Breast epithelium (tissue), 4 donors: ENCODE results near the gene ITM2B. TPM values are rescaled to one million over a fixed set of nuclear protein-coding genes. Genes with fewer than 3 reads are reported as not detected.

Source experiments
- DNase-seq, 2 donors: peaks; one replicate each; pipeline ENCODE4 v3.0.0-alpha.2; 2019; ENCODE audit warnings: low spot score in 2 of 2
- H3K27ac ChIP-seq, 2 donors: fragments of 200-600 bp; sonication (generic) in 1 of 2; one replicate each; pipeline ENCODE4 v1.5.1; 2016 to 2019; ENCODE audit warnings: mild to moderate bottlenecking in 1 of 2
- H3K27me3 ChIP-seq, 2 donors: fragments of 200-600 bp; sonication (generic) in 1 of 2; one replicate each; pipeline versions ENCODE4 v1.5.1 to v1.6.0; 2017 to 2019; ENCODE audit warnings: control low read depth in 1 of 2, mild to moderate bottlenecking in 1 of 2
- H3K36me3 ChIP-seq: fragments of 200-600 bp; one replicate; pipeline ENCODE4 v1.5.1; 2019
- H3K4me1 ChIP-seq, 2 donors: fragments of 200-600 bp; sonication (generic); one replicate each; pipeline ENCODE4 v1.5.1; 2016 to 2019; ENCODE audit warnings: control low read depth in 1 of 2
- H3K4me3 ChIP-seq, 3 donors: fragments of 200-600 bp; sonication (generic); 1 replicate in 2 of 3; 2 replicates in 1 of 3; pipeline ENCODE4 v1.5.1; 2016 to 2019; ENCODE audit warnings: mild to moderate bottlenecking in 3 of 3, moderate library complexity in 2 of 3
- H3K9me3 ChIP-seq, 2 donors: fragments of 200-600 bp; sonication (generic) in 1 of 2; one replicate each; pipeline ENCODE4 v1.5.1; 2016 to 2019; ENCODE audit warnings: control low read depth in 1 of 2
- CTCF ChIP-seq, 3 donors: fragments of 450-650 bp; IDR thresholded peaks; one replicate each; pipeline ENCODE4 v1.5.1; 2016 to 2017; ENCODE audit warnings: antibody characterized with exemption in 3 of 3, mild to moderate bottlenecking in 3 of 3, moderate library complexity in 3 of 3
- POLR2A ChIP-seq: fragments of 450-650 bp; IDR thresholded peaks from one replicate; pipeline ENCODE4 v1.6.1; 2016; ENCODE audit warnings: antibody characterized with exemption, mild to moderate bottlenecking, moderate library complexity
- POLR2AphosphoS5 ChIP-seq, 3 donors: sonication (generic); formaldehyde crosslinking; IDR thresholded peaks; one replicate each; pipeline ENCODE4 v1.6.1; 2017; ENCODE audit warnings: antibody characterized with exemption in 3 of 3
- intact Hi-C: fragments of 100-400 bp; cut with DNase I; formaldehyde crosslinking; loops from one replicate; pipeline ENCODE4 v1.15.1; 2023; ENCODE audit warnings: low total_unique reads
- total RNA-seq, 3 donors: library from RNA; depleted of rRNA; stranded (reverse); fragments of >200 nt; gene quantifications; one replicate each; pipeline ENCODE4 v1.1.0, GENCODE V29; 2016

ITM2B gene
- total RNA-seq, 3 donors from 2014 or later: 369 to 727 (median 475) TPM

GRCh38 chr13:48268019-48268418 is 35.0 kb downstream of the ITM2B start:
- no peaks in the 10 kb centered on the region for H3K9me3 ChIP-seq
- H3K4me3 ChIP-seq: no peak overlapping the region
- no peak overlapping the region for H3K27ac ChIP-seq
- DNase-seq: no peak
- no peaks in the 10 kb centered on the region for H3K36me3 ChIP-seq
- H3K4me1 ChIP-seq: no peaks in the 10 kb centered on the region
- intact Hi-C loops: no loop called here
- TF ChIP-seq CTCF (IDR thresholded peaks at IDR 0.05) (no peak), POLR2AphosphoS5 (IDR thresholded peaks at IDR 0.05) (no peak), POLR2A (no peak)
- no peaks in the 10 kb centered on the region for H3K27me3 ChIP-seq

- H3K4me1 ChIP-seq: no peaks in the 10 kb centered on the region
- H3K27ac ChIP-seq: no peak overlapping the region
- no peak overlapping the region for H3K4me3 ChIP-seq
- TF ChIP-seq POLR2A (no peak), CTCF (IDR thresholded peaks at IDR 0.05) (no peak), POLR2AphosphoS5 (IDR thresholded peaks at IDR 0.05) (no peak)
- H3K9me3 ChIP-seq: no peaks in the 10 kb centered on the region
- H3K36me3 ChIP-seq: no peaks in the 10 kb centered on the region
- DNase-seq: no peak
- intact Hi-C loops: no loop called here
- no peaks in the 10 kb centered on the region for H3K27me3 ChIP-seq
These were observed 40.3 kb downstream of the ITM2B start for GRCh38 chr13:48273346-48273745.

- Histone ChIP-seq H3K4me3 (no peak overlapping the region), H3K9me3 (no peaks in the 10 kb centered on the region), H3K27me3 (no peaks in the 10 kb centered on the region), H3K36me3 (no peaks in the 10 kb centered on the region), H3K4me1 (no peaks in the 10 kb centered on the region), H3K27ac (no peak overlapping the region)
- intact Hi-C loops: no loop called here
- no peak for DNase-seq
- TF ChIP-seq CTCF (IDR thresholded peaks at IDR 0.05) (no peak), POLR2AphosphoS5 (IDR thresholded peaks at IDR 0.05) (no peak), POLR2A (no peak)
These were observed 42.5 kb downstream of the ITM2B start for GRCh38 chr13:48275507-48275906.

- H3K27ac ChIP-seq: no peak overlapping the region
- no peak for TF ChIP-seq POLR2AphosphoS5 (IDR thresholded peaks at IDR 0.05)
- TF ChIP-seq CTCF (IDR thresholded peaks at IDR 0.05): no peak
- no peak for TF ChIP-seq POLR2A
- H3K27me3 ChIP-seq: no peaks in the 10 kb centered on the region
- no peak overlapping the region for H3K4me3 ChIP-seq
- H3K36me3 ChIP-seq: no peaks in the 10 kb centered on the region
- intact Hi-C loops: no loop called here
- no peaks in the 10 kb centered on the region for H3K4me1 ChIP-seq
- no peak for DNase-seq
- H3K9me3 ChIP-seq: no peaks in the 10 kb centered on the region
These were observed 45.8 kb downstream of the ITM2B start for GRCh38 chr13:48278806-48279205.

- H3K9me3 ChIP-seq: no peaks in the 10 kb centered on the region
- DNase-seq: no peak
- intact Hi-C loops: no loop called here
- no peak overlapping the region for H3K27ac ChIP-seq
- no peaks in the 10 kb centered on the region for H3K36me3 ChIP-seq
- TF ChIP-seq CTCF (IDR thresholded peaks at IDR 0.05): no peak
- TF ChIP-seq POLR2A: no peak
- no peak for TF ChIP-seq POLR2AphosphoS5 (IDR thresholded peaks at IDR 0.05)
- no peaks in the 10 kb centered on the region for H3K27me3 ChIP-seq
- H3K4me3 ChIP-seq: no peak overlapping the region
- H3K4me1 ChIP-seq: no peaks in the 10 kb centered on the region
These were observed 48.5 kb downstream of the ITM2B start for GRCh38 chr13:48281556-48281955.
